Stimulated activated memory B cell treated with anti-CD40 and anti-IgM and Interleukin-4, amounts not matched to agents 10 μg/mL and 1 μg/mL and 100 μg/mL, for 72 hours (primary cell): ENCODE results near the gene BEX4.

Source experiments
- ATAC-seq: fragments of 150-1000 bp; cut with Tn5 transposase; 2 replicates; pipeline ENCODE4 v1.10.0; 2021
- H3K27ac Mint-ChIP-seq: one replicate; pipeline ENCODE4 v1.8.0; 2022; ENCODE audit warnings: mild to moderate bottlenecking, mixed read lengths
- H3K27me3 Mint-ChIP-seq: one replicate; pipeline ENCODE4 v1.8.0; 2022; ENCODE audit warnings: mixed read lengths
- H3K36me3 Mint-ChIP-seq: one replicate; pipeline ENCODE4 v1.8.0; 2022; ENCODE audit warnings: mixed read lengths
- H3K4me1 Mint-ChIP-seq: one replicate; pipeline ENCODE4 v1.8.0; 2022; ENCODE audit warnings: mixed read lengths
- H3K4me3 Mint-ChIP-seq: one replicate; pipeline ENCODE4 v1.8.0; 2022; ENCODE audit warnings: mild to moderate bottlenecking, moderate library complexity, mixed read lengths
- H3K9me3 Mint-ChIP-seq: one replicate; pipeline ENCODE4 v1.8.0; 2022; ENCODE audit warnings: mixed read lengths

The BEX4 gene

DNA sequence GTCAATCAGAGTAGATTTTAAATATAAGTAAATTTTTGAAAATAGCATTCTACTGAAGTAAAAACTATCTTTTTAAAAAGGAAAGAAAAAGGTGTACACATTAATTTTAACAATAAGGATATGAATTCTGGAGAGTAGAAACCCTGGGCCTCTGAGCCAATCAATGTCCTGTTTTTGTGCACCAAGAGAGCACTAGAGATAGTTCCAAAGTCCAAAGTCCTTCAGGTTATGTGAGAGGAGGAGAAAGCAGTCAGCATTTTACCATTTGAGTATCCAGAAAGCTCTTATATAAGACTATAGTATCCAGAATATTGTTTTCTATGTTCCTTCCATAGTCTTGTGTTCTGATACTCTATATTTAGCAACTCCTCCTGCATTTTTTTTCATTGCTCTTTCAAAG, 43.4 kb downstream of the BEX4 start:
- Mint-ChIP-seq H3K36me3 (peaks cover 11% of the 10 kb centered on the region), H3K27me3 (no peaks in the 10 kb centered on the region), H3K4me1 (peaks cover 17% of the 10 kb centered on the region), H3K4me3 (no peak overlapping the region), H3K27ac (no peak overlapping the region), H3K9me3 (peaks cover 3% of the 10 kb centered on the region)
- ATAC-seq, result no peak
